ENCODE data around the gene CSE1L. TPM values are rescaled to one million over a fixed set of nuclear protein-coding genes. Genes with fewer than 3 reads are reported as not detected.
"Not testable (repeated sequence)": the region's sequence is repeated elsewhere in the genome, so short reads cannot be mapped to it uniquely, and the experiment has no call there.

The CSE1L gene
- total and polyA plus RNA-seq, 2 experiments from 2014 or later = 163 to 326 TPM

DNA sequence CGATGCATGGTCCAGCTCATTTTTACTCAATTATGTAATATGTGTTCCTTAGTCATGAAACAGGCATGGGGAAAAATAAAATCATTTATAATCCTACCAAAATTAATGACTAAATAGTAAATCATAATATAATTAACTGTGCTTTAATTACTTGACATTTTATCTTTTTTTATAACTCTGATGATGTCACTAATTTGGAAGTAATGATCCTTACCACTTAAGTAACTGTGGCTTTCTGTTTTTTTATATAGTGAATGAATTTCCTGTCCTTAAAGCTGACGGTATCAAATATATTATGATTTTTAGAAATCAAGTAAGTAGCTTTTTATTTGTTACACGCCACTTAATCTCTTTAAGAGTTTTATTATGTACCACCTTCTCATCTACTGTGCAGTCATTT is 32.2 kb downstream of the CSE1L start:
- TF ChIP-seq STAT1 (IDR thresholded peaks at IDR 0.05; ENCODE audit: unreplicated experiment) = no peak
- no peak for TF ChIP-seq JUNB (IDR thresholded peaks at IDR 0.05; ENCODE audit: unreplicated experiment)
- no peak for TF ChIP-seq ZNF114 (CRISPR knock-in tag; IDR thresholded peaks at IDR 0.05)
- no peak for TF ChIP-seq NANOG (IDR thresholded peaks at IDR 0.05; ENCODE audit: borderline replicate concordance)
- no peak for TF ChIP-seq CREB1 (CRISPR knock-in tag; IDR thresholded peaks at IDR 0.05; ENCODE audit: low read depth)
- no peak for TF ChIP-seq POLR2AphosphoS5 (IDR thresholded peaks at IDR 0.05; ENCODE audit: low read depth)
- no peak for TF ChIP-seq REST (IDR thresholded peaks at IDR 0.05; ENCODE audit: unreplicated experiment)
- TF ChIP-seq EZH2phosphoT487 (IDR thresholded peaks at IDR 0.05; ENCODE audit: unreplicated experiment) = no peak
- Mint-ChIP-seq H3K27me3 (ENCODE audit: insufficient read depth, low read depth, poor library complexity) (no peaks in the 10 kb centered on the region), H3K4me3 (no peak overlapping the region), H3K27ac (no peak overlapping the region), H3K36me3 (ENCODE audit: low read depth) (peaks cover 97% of the 10 kb centered on the region), H3K4me1 (no peaks in the 10 kb centered on the region), H3K9me3 (no peaks in the 10 kb centered on the region)
- H3K4me2 ChIP-seq = no peak overlapping the region
- peaks cover 40% of the 10 kb centered on the region for H3K79me2 ChIP-seq (replicated peaks; ENCODE audit: insufficient read depth)
- ATAC-seq (no peak), DNase-seq (ENCODE audit: low spot score) (no peak)
- H3K27me3 ChIP-seq (ENCODE audit: insufficient read depth) = no peaks in the 10 kb centered on the region
- no peak overlapping the region for H2AFZ ChIP-seq
- no peaks in the 10 kb centered on the region for H3K4me1 ChIP-seq (ENCODE audit: insufficient read depth)
- peaks cover 10% of the 10 kb centered on the region; the same call in 1 of the 2 replicates for H3F3A ChIP-seq (replicated peaks; ENCODE audit: low read depth)
- H3K27ac ChIP-seq (ENCODE audit: low read depth) = no peak overlapping the region
- H3K36me3 ChIP-seq (ENCODE audit: insufficient read depth) = peaks cover 96% of the 10 kb centered on the region
- peaks cover 26% of the 10 kb centered on the region for H4K20me1 ChIP-seq (replicated peaks; ENCODE audit: insufficient read depth)
- H3K9me2 ChIP-seq (ENCODE audit: insufficient read depth) = no peaks in the 10 kb centered on the region
- H3K4me3 ChIP-seq = no peak overlapping the region

- peaks cover 37% of the 10 kb centered on the region for H4K20me1 ChIP-seq (replicated peaks; ENCODE audit: insufficient read depth)
- H3K27me3 ChIP-seq (ENCODE audit: insufficient read depth); H3K27me3 Mint-ChIP-seq (ENCODE audit: insufficient read depth, low read depth, poor library complexity); ATAC-seq; H3K4me2 ChIP-seq; H3K27ac Mint-ChIP-seq; H3K27ac ChIP-seq (ENCODE audit: low read depth); H3K4me3 Mint-ChIP-seq; H3K4me3 ChIP-seq; DNase-seq (ENCODE audit: low spot score); H2AFZ ChIP-seq; H3K4me1 ChIP-seq (ENCODE audit: insufficient read depth); H3K9me3 Mint-ChIP-seq; H3K4me1 Mint-ChIP-seq; H3K9me2 ChIP-seq (ENCODE audit: insufficient read depth); H3F3A ChIP-seq (replicated peaks; ENCODE audit: low read depth): not testable (repeated sequence)
- peaks cover 95% of the 10 kb centered on the region for H3K36me3 Mint-ChIP-seq (ENCODE audit: low read depth)
- peaks cover 60% of the 10 kb centered on the region for H3K79me2 ChIP-seq (replicated peaks; ENCODE audit: insufficient read depth)
- H3K36me3 ChIP-seq (ENCODE audit: insufficient read depth) = peaks cover 96% of the 10 kb centered on the region
These were observed 36.2 kb downstream of the CSE1L start for GRCh38 chr20:49082295-49082694.

DNA sequence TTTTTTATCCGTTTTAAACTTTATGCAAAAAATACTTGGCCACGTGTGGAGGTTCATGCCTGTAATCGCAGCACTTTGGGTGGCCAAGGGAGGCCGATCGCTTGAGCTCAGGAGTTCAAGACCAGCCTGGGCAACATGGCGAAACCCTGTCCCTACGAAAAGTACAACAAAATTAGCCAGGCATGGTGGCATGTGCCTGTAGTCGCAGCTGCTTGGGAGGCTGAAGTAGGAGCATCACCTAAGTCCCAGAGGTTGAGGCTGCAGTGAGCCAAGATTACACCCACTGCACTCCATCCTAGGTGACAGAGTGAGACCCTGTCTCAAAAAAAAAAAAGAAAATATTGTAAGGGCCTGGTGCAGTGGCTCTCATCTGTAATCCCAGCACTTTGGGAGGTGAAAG is 45.0 kb downstream of the CSE1L start:
- Mint-ChIP-seq H3K4me3 (no peak overlapping the region), H3K4me1 (no peaks in the 10 kb centered on the region), H3K36me3 (ENCODE audit: low read depth) (peaks cover 100% of the 10 kb centered on the region), H3K27ac (no peak overlapping the region), H3K27me3 (ENCODE audit: insufficient read depth, low read depth, poor library complexity) (peaks cover 2% of the 10 kb centered on the region), H3K9me3 (no peaks in the 10 kb centered on the region)
- Histone ChIP-seq H4K20me1 (replicated peaks; ENCODE audit: insufficient read depth) (peaks cover 21% of the 10 kb centered on the region), H3K36me3 (ENCODE audit: insufficient read depth) (peaks cover 98% of the 10 kb centered on the region), H3K27me3 (ENCODE audit: insufficient read depth) (no peaks in the 10 kb centered on the region), H3K27ac (ENCODE audit: low read depth) (no peak overlapping the region), H3K4me2 (no peak overlapping the region), H3K4me1 (ENCODE audit: insufficient read depth) (no peaks in the 10 kb centered on the region), H2AFZ (no peak overlapping the region), H3K79me2 (replicated peaks; ENCODE audit: insufficient read depth) (peaks cover 38% of the 10 kb centered on the region), H3K9me2 (ENCODE audit: insufficient read depth) (no peaks in the 10 kb centered on the region), H3F3A (replicated peaks; ENCODE audit: low read depth) (peaks cover 12% of the 10 kb centered on the region), H3K4me3 (no peak overlapping the region)
- no peak for DNase-seq (ENCODE audit: low spot score)
- ATAC-seq = no peak
- TF ChIP-seq, protein P1, sequence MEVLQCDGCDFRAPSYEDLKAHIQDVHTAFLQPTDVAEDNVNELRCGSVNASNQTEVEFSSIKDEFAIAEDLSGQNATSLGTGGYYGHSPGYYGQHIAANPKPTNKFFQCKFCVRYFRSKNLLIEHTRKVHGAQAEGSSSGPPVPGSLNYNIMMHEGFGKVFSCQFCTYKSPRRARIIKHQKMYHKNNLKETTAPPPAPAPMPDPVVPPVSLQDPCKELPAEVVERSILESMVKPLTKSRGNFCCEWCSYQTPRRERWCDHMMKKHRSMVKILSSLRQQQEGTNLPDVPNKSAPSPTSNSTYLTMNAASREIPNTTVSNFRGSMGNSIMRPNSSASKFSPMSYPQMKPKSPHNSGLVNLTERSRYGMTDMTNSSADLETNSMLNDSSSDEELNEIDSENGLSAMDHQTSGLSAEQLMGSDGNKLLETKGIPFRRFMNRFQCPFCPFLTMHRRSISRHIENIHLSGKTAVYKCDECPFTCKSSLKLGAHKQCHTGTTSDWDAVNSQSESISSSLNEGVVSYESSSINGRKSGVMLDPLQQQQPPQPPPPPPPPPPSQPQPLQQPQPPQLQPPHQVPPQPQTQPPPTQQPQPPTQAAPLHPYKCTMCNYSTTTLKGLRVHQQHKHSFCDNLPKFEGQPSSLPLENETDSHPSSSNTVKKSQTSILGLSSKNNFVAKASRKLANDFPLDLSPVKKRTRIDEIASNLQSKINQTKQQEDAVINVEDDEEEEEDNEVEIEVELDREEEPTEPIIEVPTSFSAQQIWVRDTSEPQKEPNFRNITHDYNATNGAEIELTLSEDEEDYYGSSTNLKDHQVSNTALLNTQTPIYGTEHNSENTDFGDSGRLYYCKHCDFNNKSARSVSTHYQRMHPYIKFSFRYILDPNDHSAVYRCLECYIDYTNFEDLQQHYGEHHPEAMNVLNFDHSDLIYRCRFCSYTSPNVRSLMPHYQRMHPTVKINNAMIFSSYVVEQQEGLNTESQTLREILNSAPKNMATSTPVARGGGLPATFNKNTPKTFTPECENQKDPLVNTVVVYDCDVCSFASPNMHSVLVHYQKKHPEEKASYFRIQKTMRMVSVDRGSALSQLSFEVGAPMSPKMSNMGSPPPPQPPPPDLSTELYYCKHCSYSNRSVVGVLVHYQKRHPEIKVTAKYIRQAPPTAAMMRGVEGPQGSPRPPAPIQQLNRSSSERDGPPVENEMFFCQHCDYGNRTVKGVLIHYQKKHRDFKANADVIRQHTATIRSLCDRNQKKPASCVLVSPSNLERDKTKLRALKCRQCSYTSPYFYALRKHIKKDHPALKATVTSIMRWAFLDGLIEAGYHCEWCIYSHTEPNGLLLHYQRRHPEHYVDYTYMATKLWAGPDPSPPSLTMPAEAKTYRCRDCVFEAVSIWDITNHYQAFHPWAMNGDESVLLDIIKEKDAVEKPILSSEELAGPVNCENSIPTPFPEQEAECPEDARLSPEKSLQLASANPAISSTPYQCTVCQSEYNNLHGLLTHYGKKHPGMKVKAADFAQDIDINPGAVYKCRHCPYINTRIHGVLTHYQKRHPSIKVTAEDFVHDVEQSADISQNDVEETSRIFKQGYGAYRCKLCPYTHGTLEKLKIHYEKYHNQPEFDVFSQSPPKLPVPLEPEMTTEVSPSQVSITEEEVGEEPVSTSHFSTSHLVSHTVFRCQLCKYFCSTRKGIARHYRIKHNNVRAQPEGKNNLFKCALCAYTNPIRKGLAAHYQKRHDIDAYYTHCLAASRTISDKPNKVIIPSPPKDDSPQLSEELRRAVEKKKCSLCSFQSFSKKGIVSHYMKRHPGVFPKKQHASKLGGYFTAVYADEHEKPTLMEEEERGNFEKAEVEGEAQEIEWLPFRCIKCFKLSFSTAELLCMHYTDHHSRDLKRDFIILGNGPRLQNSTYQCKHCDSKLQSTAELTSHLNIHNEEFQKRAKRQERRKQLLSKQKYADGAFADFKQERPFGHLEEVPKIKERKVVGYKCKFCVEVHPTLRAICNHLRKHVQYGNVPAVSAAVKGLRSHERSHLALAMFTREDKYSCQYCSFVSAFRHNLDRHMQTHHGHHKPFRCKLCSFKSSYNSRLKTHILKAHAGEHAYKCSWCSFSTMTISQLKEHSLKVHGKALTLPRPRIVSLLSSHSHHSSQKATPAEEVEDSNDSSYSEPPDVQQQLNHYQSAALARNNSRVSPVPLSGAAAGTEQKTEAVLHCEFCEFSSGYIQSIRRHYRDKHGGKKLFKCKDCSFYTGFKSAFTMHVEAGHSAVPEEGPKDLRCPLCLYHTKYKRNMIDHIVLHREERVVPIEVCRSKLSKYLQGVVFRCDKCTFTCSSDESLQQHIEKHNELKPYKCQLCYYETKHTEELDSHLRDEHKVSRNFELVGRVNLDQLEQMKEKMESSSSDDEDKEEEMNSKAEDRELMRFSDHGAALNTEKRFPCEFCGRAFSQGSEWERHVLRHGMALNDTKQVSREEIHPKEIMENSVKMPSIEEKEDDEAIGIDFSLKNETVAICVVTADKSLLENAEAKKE (CRISPR knock-in tag; IDR thresholded peaks at IDR 0.05) = no peak
- TF ChIP-seq JUNB (IDR thresholded peaks at IDR 0.05; ENCODE audit: unreplicated experiment) = no peak
